GM12891 (cell line): ENCODE data around the gene NDFIP2.

ENCODE experiments used
- DNase-seq: peaks from one replicate; pipeline ENCODE4 v3.0.0; 2011; ENCODE audit warnings: low spot score; ENCODE audit not compliant: insufficient read length
- FAIRE-seq: peaks from 2 replicates; lab custom pipeline; 2011; peaks lifted over from hg19 to GRCh38; lab: Jason Lieb, UNC
- PAX5 ChIP-seq: IDR thresholded peaks from 2 replicates; pipeline ENCODE4 v1.6.1; 2011; ENCODE audit warnings: low read length, moderate library complexity, mild to moderate bottlenecking; ENCODE audit not compliant: insufficient read depth, severe bottlenecking
- POLR2A ChIP-seq: IDR thresholded peaks from 2 replicates; pipeline ENCODE4 v1.6.1; 2011; ENCODE audit warnings: low read depth, low read length, control low read depth
- POLR2AphosphoS5 ChIP-seq: IDR thresholded peaks from 2 replicates; pipeline ENCODE4 v1.6.1; 2011; ENCODE audit warnings: low read depth, low read length, control low read depth
- POU2F2 ChIP-seq: IDR thresholded peaks from 2 replicates; pipeline ENCODE4 v1.6.1; 2011; ENCODE audit warnings: low read depth, mild to moderate bottlenecking, control low read depth, low read length, moderate library complexity
- SPI1 ChIP-seq: IDR thresholded peaks from 2 replicates; pipeline ENCODE4 v1.6.1; 2011; ENCODE audit warnings: low read depth, low read length, control low read depth
- TAF1 ChIP-seq: IDR thresholded peaks from 2 replicates; pipeline ENCODE4 v1.6.1; 2011; ENCODE audit warnings: low read depth, low read length, control low read depth

NDFIP2 gene

GRCh38 chr13:79445968-79446645, 34.8 kb upstream of the NDFIP2 start:
- no peak for FAIRE-seq
- no peak for DNase-seq
- TF ChIP-seq POU2F2 (no peak), POLR2A (no peak), POLR2AphosphoS5 (no peak), SPI1 (no peak)

DNA sequence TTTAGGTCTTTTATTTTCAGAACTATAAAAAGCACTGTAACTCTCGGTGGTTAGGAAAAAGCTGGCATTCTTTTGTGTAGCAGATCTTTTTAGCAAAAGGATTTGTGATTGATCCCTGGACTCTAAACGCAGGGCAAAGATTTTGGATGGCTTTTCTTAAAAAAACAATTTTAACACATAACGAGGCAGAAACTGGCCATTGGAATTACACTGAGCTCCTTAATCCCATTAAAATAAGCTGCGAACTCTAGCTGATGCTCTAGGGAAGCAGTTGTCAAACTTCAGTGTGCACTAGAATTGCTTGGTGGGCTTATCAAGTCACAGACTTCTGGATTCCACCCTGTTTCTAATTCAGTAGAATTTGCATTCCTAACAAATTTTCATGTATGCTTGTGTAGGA, 33.8 kb upstream of the NDFIP2 start:
- TF ChIP-seq TAF1, result no peak
- TF ChIP-seq PAX5, result no peak
- TF ChIP-seq SPI1, result no peak
- no peak for TF ChIP-seq POU2F2
- TF ChIP-seq POLR2AphosphoS5, result no peak
- no peak for TF ChIP-seq POLR2A
- FAIRE-seq, result no peak
- DNase-seq, result no peak

DNA sequence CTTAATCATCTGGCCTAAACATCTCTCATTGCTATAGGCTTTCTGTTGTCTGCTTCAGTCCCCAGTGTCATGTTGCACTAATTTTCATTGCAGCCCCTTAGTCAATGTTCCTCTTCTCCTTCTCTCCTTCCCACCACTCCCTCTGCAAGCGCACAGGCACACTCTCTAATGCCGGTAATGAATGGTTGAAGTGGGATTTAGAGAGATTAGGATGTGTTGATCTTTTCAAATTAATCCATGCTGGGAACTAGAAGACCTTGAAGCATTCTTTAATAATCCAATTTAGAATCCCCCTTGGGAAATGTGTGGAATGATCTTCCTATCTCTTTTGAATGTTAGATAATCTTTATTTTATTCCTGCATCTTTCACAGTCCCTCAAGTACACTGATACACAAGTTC, 33.2 kb upstream of the NDFIP2 start:
- FAIRE-seq (no peak), DNase-seq (no peak)
- no peak for TF ChIP-seq SPI1
- TF ChIP-seq TAF1, result no peak
- no peak for TF ChIP-seq POLR2AphosphoS5
- no peak for TF ChIP-seq POU2F2
- no peak for TF ChIP-seq POLR2A
- no peak for TF ChIP-seq PAX5

DNA sequence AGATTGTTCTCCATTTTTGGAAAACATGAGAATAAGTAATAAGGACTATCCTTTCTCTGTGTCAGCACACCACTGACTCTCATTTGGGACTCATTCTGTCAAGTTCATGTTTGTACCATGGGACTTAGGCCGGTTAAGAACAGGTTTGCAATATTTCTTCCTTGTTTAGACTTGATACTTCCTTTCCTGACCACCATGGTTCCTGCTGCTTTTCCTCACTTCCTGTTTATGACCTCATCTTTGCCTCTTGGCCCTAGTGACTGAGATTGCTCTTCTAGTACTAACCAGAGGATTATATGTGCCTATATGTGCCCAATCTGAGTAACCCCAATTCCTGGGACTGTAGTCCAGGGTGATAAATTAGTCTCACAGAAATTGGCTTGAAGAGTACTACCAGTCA, 32.5 kb upstream of the NDFIP2 start:
- DNase-seq (no peak), FAIRE-seq (peak; percentile 54)
- TF ChIP-seq SPI1 (peak; percentile 68), TAF1 (no peak), PAX5 (no peak)

DNA sequence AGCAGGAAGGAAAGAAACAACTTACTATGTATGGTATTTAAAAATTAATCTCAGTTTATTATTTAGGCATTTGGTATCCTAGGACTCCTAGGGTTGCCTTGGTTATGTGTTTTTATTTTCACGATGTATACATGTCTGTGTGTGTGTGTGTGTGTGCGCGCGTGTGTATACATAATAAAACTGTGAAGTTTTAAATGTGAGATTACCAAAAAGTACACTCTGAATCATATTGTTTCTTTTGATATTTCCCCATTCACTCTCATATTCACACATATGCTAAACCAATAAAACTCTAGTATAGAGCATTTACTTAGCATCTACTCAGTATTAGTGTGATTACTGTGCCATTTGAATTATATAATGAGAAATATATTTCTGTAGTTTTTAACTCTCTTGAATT, 30.8 kb upstream of the NDFIP2 start:
- no peak for FAIRE-seq
- TF ChIP-seq PAX5 (no peak), TAF1 (no peak), POLR2AphosphoS5 (no peak), SPI1 (no peak), POLR2A (no peak), POU2F2 (no peak)
- no peak for DNase-seq

DNA sequence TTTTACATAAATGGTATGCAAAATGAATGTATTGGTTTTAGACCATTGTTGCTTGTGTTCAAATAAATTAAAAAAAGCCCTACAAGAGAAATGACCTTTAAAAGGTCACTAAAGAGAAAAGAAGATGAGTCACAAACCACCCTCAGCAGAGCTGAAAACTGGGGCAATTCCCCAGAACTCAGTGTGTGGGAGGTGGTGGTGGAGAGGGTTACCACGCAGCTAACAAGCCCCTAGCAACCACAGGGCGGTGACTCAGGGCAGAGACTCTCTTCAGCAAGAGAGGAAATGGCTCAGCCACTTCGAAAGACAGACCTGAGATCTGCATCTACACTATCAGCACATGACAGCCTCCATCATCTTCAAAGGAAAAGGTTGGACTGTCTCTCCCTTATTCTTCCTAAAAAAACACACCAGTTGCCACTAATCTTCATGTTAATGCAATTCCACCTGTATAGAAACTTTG, 29.4 kb upstream of the NDFIP2 start:
- peak; percentile 97 for FAIRE-seq
- DNase-seq, result peak; percentile 22

DNA sequence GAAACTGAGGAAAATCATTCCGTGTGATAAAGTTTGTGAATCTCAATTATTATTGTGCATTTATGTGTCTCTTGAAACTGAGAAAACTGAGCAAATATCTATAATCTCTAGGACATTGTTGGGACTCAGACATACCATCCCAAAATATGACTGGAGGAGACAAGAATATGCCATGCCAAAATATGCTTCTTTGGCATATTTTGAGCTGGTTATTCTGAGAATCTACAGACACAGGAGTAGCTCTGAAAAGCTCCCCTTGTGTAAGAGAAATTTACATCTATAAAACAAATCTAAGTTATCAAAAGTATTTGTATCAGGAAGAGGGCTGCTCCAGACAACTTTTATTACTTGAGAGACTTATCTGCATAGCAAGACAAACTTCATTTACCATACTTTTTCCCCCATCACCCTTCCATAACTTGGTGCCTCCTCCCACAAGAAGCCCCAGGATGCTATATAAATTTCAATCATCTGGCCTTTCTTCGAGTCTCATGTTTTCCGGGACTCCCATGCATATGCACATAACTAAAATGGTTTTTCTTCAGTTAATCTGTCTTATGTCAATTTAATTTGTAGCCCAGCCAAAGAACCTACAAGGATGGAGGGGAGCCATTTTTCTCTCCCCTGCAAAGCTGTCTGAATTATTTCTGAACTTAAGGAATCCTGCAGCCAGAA, 28.6 kb upstream of the NDFIP2 start:
- DNase-seq, result no peak
- TF ChIP-seq PAX5 (no peak), POU2F2 (no peak), POLR2A (no peak), TAF1 (no peak), POLR2AphosphoS5 (no peak), SPI1 (no peak)
- FAIRE-seq, result no peak

More for the DNA sequence above, 29.4 kb upstream of the NDFIP2 start:
- TF ChIP-seq POU2F2, result 0 out of 2 replicates have a peak, but pooled peaks have one; percentile 36
- no peak for TF ChIP-seq TAF1
- TF ChIP-seq POLR2AphosphoS5, result no peak
- TF ChIP-seq SPI1, result peak; percentile 75

DNA sequence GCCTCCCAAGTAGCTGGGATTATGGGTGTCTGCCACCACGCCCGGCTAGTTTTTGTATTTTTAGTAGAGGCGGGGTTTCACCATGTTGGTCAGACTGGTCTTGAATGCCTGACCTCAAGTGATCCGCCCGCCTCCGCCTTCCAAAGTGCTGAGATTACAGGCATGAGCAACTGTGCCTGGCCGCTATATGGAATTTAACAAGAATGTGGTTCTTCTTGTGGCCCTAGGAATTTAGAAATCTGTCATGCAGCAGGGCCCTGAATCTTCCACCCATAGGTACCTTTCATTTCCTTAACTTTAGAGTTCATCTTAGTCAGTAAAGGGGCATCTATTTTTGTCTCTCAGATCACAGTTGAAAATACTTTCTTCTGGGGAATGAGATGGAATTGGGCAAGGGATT, 25.6 kb upstream of the NDFIP2 start:
- DNase-seq (no peak), FAIRE-seq (no peak)
- TF ChIP-seq POLR2AphosphoS5 (no peak), POLR2A (no peak), PAX5 (no peak), POU2F2 (no peak), SPI1 (no peak), TAF1 (no peak)

GRCh38 chr13:79456051-79456450, 24.9 kb upstream of the NDFIP2 start:
- no peak for TF ChIP-seq SPI1
- no peak for TF ChIP-seq POU2F2
- no peak for TF ChIP-seq TAF1
- TF ChIP-seq POLR2A, result no peak
- TF ChIP-seq POLR2AphosphoS5, result no peak
- TF ChIP-seq PAX5, result no peak
- no peak for DNase-seq
- FAIRE-seq, result no peak

DNA sequence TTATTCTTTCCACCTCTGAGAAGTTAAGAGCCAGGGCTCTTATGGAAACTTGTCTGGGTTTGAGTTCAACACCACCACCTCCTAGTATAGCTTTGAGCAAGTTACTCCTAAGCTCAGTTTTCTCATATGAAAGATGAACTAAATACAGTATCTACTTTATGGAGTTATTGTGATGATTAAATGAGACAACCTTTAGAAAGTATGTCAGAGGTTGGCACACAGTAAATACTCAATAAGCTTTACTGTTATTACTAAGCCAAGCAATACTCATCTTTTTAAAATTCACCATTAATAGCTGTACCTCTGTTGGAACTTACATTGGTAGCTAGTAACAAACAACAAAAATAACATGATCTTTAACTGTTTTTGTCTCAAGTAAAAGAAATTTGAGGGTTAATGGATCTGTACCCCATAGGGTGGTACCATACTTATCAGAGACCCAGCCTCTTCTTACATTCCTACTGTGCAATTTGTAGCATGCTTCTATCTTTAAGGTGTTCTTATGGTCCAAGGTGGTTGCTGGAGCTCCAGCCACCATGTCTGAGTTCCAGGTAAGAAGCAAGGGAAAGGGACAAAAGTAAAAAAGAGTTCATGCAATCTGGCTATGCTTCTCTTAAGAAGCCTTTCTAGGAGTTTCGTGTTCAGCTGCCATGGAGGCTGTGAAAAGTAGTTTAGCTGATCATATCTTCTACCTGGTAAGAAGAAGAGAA, 24.1 kb upstream of the NDFIP2 start:
- FAIRE-seq (peak; percentile 55), DNase-seq (no peak)
- no peak for TF ChIP-seq SPI1
- TF ChIP-seq PAX5, result no peak
- no peak for TF ChIP-seq POU2F2
- TF ChIP-seq TAF1, result no peak
- no peak for TF ChIP-seq POLR2A
- no peak for TF ChIP-seq POLR2AphosphoS5
